ENCODE measurements around the gene PPP1R9B. TPM values are rescaled to one million over a fixed set of nuclear protein-coding genes. Genes with fewer than 3 reads are reported as not detected.

Gene PPP1R9B
- total RNA-seq, 1 experiment from 2014 or later: 23.0 TPM

DNA sequence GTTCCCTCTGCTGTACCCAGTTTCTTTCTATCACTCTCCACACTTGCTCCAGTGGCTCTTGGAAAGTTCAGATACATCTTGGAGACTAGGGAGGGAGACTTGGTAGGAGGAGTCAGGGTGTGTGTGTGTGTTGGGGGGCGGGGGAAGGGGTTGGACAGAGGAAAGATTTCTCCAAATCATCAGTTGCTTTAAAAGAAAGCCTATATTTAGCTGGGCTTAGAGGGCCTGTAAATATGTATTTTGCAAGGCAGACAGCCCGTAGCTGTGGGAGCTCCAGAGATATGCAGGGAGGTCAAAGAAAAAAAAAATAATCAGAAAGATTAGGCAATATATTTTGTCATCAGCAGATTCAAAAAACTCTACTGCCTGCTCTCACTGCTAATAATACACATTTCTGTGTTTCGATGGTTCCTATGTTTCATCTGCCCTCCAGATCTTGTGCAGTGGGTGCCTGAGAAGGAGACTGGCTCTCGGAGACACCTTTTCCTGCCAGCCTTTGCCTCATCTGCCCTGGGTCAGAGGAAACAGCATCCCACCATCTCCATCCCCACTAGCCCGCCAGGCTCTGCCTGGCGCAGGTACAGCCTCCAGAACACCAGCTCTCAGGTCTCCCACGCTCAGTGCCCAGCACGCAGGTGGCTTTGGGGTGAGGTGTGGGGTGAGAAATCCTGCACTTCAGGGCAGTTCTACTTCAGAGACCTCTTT lies 4.8 kb upstream of the PPP1R9B start:
- Histone ChIP-seq H3K23me2 (ENCODE audit: insufficient read length, low read depth, low read length, poor library complexity, severe bottlenecking) (peaks cover 9% of the 10 kb centered on the region), H2BK12ac (ENCODE audit: insufficient read length, low read depth, low read length) (no peak overlapping the region), H3K9ac (ENCODE audit: extremely low read depth, insufficient read length, low read length) (no peak overlapping the region), H2BK5ac (ENCODE audit: insufficient read length, low read length) (no peak overlapping the region), H2AK5ac (ENCODE audit: insufficient read length, low read length) (no peak overlapping the region), H4K8ac (replicated peaks; ENCODE audit: insufficient read length, low read depth, low read length) (no peak overlapping the region), H2AFZ (ENCODE audit: low read length) (no peak overlapping the region), H3K9me3 (ENCODE audit: control insufficient read depth, low read depth, low read length) (no peaks in the 10 kb centered on the region), H2BK15ac (ENCODE audit: low read depth, low read length) (no peak overlapping the region), H3K79me1 (ENCODE audit: insufficient read depth, low read depth, low read length, poor library complexity, severe bottlenecking) (no peaks in the 10 kb centered on the region), H4K5ac (ENCODE audit: insufficient read length, low read depth, low read length) (no peak overlapping the region), H3K27ac (ENCODE audit: insufficient read length, low read depth, low read length) (no peak overlapping the region), H3K4me1 (ENCODE audit: insufficient read depth, low read length) (peaks cover 4% of the 10 kb centered on the region; the same call in 1 of the 2 replicates), H3K23ac (ENCODE audit: insufficient read length, low read depth, low read length) (no peak overlapping the region), H3T11ph (ENCODE audit: low read length) (no peak overlapping the region), H3K4ac (ENCODE audit: low read depth, low read length) (no peak overlapping the region), H4K20me1 (ENCODE audit: control insufficient read depth, insufficient read depth, insufficient read length) (peaks cover 3% of the 10 kb centered on the region), H3K27me3 (ENCODE audit: insufficient read depth, low read length) (no peaks in the 10 kb centered on the region), H3K56ac (ENCODE audit: insufficient read length, low read depth, low read length) (no peak overlapping the region), H4K91ac (ENCODE audit: insufficient read length, low read depth, low read length) (no peak overlapping the region), H2BK20ac (ENCODE audit: low read depth, low read length, poor library complexity, severe bottlenecking) (no peak overlapping the region), H3K14ac (ENCODE audit: insufficient read depth, low read length) (no peak overlapping the region), H3K79me2 (ENCODE audit: insufficient read depth, low read length) (no peaks in the 10 kb centered on the region), H3K18ac (ENCODE audit: insufficient read length, low read depth, low read length) (no peak overlapping the region), H2BK120ac (ENCODE audit: low read depth, low read length, poor library complexity, severe bottlenecking) (no peak overlapping the region), H3K4me2 (ENCODE audit: insufficient read depth, insufficient read length, low read length) (no peak overlapping the region)
- H3K4me3 Mint-ChIP-seq: no peak overlapping the region
- no peak for DNase-seq
- H3K36me3 Mint-ChIP-seq (ENCODE audit: insufficient read depth in 1 of 3, low read depth in 3 of 3): no peaks in the 10 kb centered on the region
- H3K27ac Mint-ChIP-seq: no peak overlapping the region
- no peaks in the 10 kb centered on the region for H3K9me3 Mint-ChIP-seq
- H3K27me3 Mint-ChIP-seq (ENCODE audit: low read depth): peaks cover 12% of the 10 kb centered on the region
- peaks cover 16 to 20% of the 10 kb centered on the region in 2 experiments for H3K4me1 Mint-ChIP-seq
- TF ChIP-seq, protein P1, sequence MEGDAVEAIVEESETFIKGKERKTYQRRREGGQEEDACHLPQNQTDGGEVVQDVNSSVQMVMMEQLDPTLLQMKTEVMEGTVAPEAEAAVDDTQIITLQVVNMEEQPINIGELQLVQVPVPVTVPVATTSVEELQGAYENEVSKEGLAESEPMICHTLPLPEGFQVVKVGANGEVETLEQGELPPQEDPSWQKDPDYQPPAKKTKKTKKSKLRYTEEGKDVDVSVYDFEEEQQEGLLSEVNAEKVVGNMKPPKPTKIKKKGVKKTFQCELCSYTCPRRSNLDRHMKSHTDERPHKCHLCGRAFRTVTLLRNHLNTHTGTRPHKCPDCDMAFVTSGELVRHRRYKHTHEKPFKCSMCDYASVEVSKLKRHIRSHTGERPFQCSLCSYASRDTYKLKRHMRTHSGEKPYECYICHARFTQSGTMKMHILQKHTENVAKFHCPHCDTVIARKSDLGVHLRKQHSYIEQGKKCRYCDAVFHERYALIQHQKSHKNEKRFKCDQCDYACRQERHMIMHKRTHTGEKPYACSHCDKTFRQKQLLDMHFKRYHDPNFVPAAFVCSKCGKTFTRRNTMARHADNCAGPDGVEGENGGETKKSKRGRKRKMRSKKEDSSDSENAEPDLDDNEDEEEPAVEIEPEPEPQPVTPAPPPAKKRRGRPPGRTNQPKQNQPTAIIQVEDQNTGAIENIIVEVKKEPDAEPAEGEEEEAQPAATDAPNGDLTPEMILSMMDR (conservative IDR thresholded peaks at IDR 0.05): no peak
- WGBS (ENCODE audit: extremely low coverage, insufficient read length, low lambda C conversion rate): no CpG with 5 or more reads among the region's 8 CpGs
